ENCODE measurements around the gene MPC2. TPM values are rescaled to one million over a fixed set of nuclear protein-coding genes. Genes with fewer than 3 reads are reported as not detected.

The MPC2 gene
- total RNA-seq, 1 experiment from 2014 or later, result 32.9 TPM

DNA sequence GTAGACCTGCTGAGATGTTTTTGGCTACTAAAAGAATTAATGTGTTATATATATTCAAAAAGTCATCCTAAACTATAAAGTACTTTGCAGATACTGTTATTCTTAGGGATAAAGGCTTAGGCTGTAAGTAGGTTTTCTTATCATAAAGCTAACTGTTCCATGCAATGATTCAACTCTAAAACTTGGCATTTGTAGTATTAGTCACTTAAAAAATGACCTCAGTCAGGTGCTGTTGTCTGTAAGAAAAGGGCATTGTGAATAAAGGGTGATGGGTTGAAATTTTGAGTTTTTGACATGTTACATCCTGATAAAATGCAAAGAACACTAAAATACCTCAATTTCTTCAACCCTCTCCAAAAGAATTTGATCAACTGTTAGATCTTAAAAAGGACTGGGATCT lies 55.8 kb downstream of the MPC2 start:
- TF ChIP-seq, protein P1, sequence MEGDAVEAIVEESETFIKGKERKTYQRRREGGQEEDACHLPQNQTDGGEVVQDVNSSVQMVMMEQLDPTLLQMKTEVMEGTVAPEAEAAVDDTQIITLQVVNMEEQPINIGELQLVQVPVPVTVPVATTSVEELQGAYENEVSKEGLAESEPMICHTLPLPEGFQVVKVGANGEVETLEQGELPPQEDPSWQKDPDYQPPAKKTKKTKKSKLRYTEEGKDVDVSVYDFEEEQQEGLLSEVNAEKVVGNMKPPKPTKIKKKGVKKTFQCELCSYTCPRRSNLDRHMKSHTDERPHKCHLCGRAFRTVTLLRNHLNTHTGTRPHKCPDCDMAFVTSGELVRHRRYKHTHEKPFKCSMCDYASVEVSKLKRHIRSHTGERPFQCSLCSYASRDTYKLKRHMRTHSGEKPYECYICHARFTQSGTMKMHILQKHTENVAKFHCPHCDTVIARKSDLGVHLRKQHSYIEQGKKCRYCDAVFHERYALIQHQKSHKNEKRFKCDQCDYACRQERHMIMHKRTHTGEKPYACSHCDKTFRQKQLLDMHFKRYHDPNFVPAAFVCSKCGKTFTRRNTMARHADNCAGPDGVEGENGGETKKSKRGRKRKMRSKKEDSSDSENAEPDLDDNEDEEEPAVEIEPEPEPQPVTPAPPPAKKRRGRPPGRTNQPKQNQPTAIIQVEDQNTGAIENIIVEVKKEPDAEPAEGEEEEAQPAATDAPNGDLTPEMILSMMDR (conservative IDR thresholded peaks at IDR 0.05), result no peak
- Histone ChIP-seq H2AFZ (ENCODE audit: low read length) (no peak overlapping the region), H2BK12ac (ENCODE audit: insufficient read length, low read depth, low read length) (no peak overlapping the region), H3K27ac (ENCODE audit: insufficient read length, low read depth, low read length) (no peak overlapping the region), H3K4me1 (ENCODE audit: insufficient read depth, low read length) (no peaks in the 10 kb centered on the region), H3K79me1 (ENCODE audit: insufficient read depth, low read depth, low read length, poor library complexity, severe bottlenecking) (no peaks in the 10 kb centered on the region), H3K79me2 (ENCODE audit: insufficient read depth, low read length) (no peaks in the 10 kb centered on the region), H2BK120ac (ENCODE audit: low read depth, low read length, poor library complexity, severe bottlenecking) (no peak overlapping the region), H3K23me2 (ENCODE audit: insufficient read length, low read depth, low read length, poor library complexity, severe bottlenecking) (no peaks in the 10 kb centered on the region), H3K23ac (ENCODE audit: insufficient read length, low read depth, low read length) (no peak overlapping the region), H2BK5ac (ENCODE audit: insufficient read length, low read length) (no peak overlapping the region), H3K9ac (ENCODE audit: extremely low read depth, insufficient read length, low read length) (no peak overlapping the region), H4K91ac (ENCODE audit: insufficient read length, low read depth, low read length) (no peak overlapping the region), H4K20me1 (ENCODE audit: control insufficient read depth, insufficient read depth, insufficient read length) (no peaks in the 10 kb centered on the region), H3K14ac (ENCODE audit: insufficient read depth, low read length) (no peak overlapping the region), H4K8ac (replicated peaks; ENCODE audit: insufficient read length, low read depth, low read length) (no peak overlapping the region), H2BK20ac (ENCODE audit: low read depth, low read length, poor library complexity, severe bottlenecking) (no peak overlapping the region), H2AK5ac (ENCODE audit: insufficient read length, low read length) (no peak overlapping the region), H2BK15ac (ENCODE audit: low read depth, low read length) (no peak overlapping the region), H3T11ph (ENCODE audit: low read length) (no peak overlapping the region), H3K27me3 (ENCODE audit: insufficient read depth, low read length) (no peaks in the 10 kb centered on the region), H3K56ac (ENCODE audit: insufficient read length, low read depth, low read length) (no peak overlapping the region), H4K5ac (ENCODE audit: insufficient read length, low read depth, low read length) (no peak overlapping the region), H3K9me3 (ENCODE audit: control insufficient read depth, low read depth, low read length) (no peaks in the 10 kb centered on the region), H3K18ac (ENCODE audit: insufficient read length, low read depth, low read length) (no peak overlapping the region), H3K4me2 (ENCODE audit: insufficient read depth, insufficient read length, low read length) (no peak overlapping the region), H3K4ac (ENCODE audit: low read depth, low read length) (no peak overlapping the region)
- peaks cover 0 to 5% of the 10 kb centered on the region in 2 experiments; a peak in 1 of 5 replicates for H3K9me3 Mint-ChIP-seq
- no peak overlapping the region for H3K27ac Mint-ChIP-seq
- H3K27me3 Mint-ChIP-seq (ENCODE audit: low read depth), result no peaks in the 10 kb centered on the region
- no peak for DNase-seq
- H3K4me1 Mint-ChIP-seq, result no peaks in the 10 kb centered on the region
- no peak overlapping the region for H3K4me3 Mint-ChIP-seq
- no peaks in the 10 kb centered on the region for H3K36me3 Mint-ChIP-seq (ENCODE audit: insufficient read depth in 1 of 3, low read depth in 3 of 3)

Data from H9 (cell line).